OCI-LY3 (cell line): Measurements from ENCODE around the gene ZNF423.

Experiments used
- H2AFZ ChIP-seq: fragments of 200-600, 300-600 bp; shearing (Covaris generic); 2 replicates; pipeline ENCODE4 v1.6.0; 2014; ENCODE audit warnings: antibody characterized with exemption, low read depth, low read length
- H3K27ac ChIP-seq: fragments of 200-600, 300-600 bp; sonication (generic); 2 replicates; pipeline ENCODE4 v1.5.1; 2014; ENCODE audit warnings: mild to moderate bottlenecking, low read length, moderate library complexity, mixed read lengths
- H3K27me3 ChIP-seq: fragments of 200-600, 300-600 bp; sonication (generic); 2 replicates; pipeline ENCODE4 v1.6.1; 2014; ENCODE audit warnings: low read depth, low read length, mixed read lengths
- H3K36me3 ChIP-seq: fragments of 200-600, 300-600 bp; sonication (generic); replicated peaks from 2 replicates; pipeline ENCODE3; 2014; ENCODE audit warnings: low read depth, low read length, mixed read lengths
- H3K4me1 ChIP-seq: fragments of 300-600, 200-600 bp; sonication (generic); 2 replicates; pipeline ENCODE4 v1.6.1; 2014; ENCODE audit warnings: low read length, mixed read lengths
- H3K4me2 ChIP-seq: fragments of 200-600, 300-600 bp; sonication (generic); 2 replicates; pipeline ENCODE4 v1.6.1; 2014; ENCODE audit warnings: low read length, mixed read lengths
- H3K4me3 ChIP-seq: fragments of 300-600, 200-600 bp; sonication (generic); 2 replicates; pipeline ENCODE4 v1.5.1; 2014; ENCODE audit warnings: antibody characterized with exemption, mild to moderate bottlenecking, low read length, moderate library complexity
- H3K79me2 ChIP-seq: fragments of 300-600, 200-600 bp; shearing (Covaris generic); 2 replicates; pipeline ENCODE4 v1.6.1; 2014; ENCODE audit warnings: mild to moderate bottlenecking, low read length, mixed read lengths
- H3K9ac ChIP-seq: fragments of 300-600, 200-600 bp; shearing (Covaris generic); 2 replicates; pipeline ENCODE4 v1.6.0; 2014; ENCODE audit warnings: mild to moderate bottlenecking, low read length, moderate library complexity
- H3K9me3 ChIP-seq: fragments of 200-600, 300-600 bp; shearing (Covaris generic); 2 replicates; pipeline ENCODE4 v1.6.1; 2014; ENCODE audit warnings: low read length, mixed read lengths; ENCODE audit not compliant: insufficient read depth
- H4K20me1 ChIP-seq: fragments of 200-600, 300-600 bp; sonication (generic); 2 replicates; pipeline ENCODE4 v1.6.1; 2016; ENCODE audit warnings: low read length, mixed read lengths; ENCODE audit not compliant: insufficient read depth
- CTCF ChIP-seq: fragments of 200-600, 300-600 bp; sonication (generic); IDR thresholded peaks from 2 replicates; pipeline ENCODE4 v1.5.1; 2014; ENCODE audit warnings: antibody characterized with exemption, low read length, low read depth
- EZH2phosphoT487 ChIP-seq: fragments of 200-600 bp; shearing (Covaris generic); IDR thresholded peaks from 2 replicates; pipeline ENCODE4 v1.6.1; 2018; ENCODE audit warnings: antibody characterized with exemption, mixed run types, low read depth

Gene ZNF423

GRCh38 chr16:49900875-49901274, 45.0 kb upstream of the ZNF423 start:
- Histone ChIP-seq H3K9me3 (no peaks in the 10 kb centered on the region), H3K4me3 (no peak overlapping the region), H3K27ac (no peak overlapping the region), H4K20me1 (0 out of 2 replicates have a peak, but pooled peaks cover 2% of the 10 kb centered on the region), H3K36me3 (no peaks in the 10 kb centered on the region), H3K9ac (no peak overlapping the region), H3K4me2 (no peak overlapping the region), H3K4me1 (peaks cover 7% of the 10 kb centered on the region), H3K27me3 (peaks cover 11% of the 10 kb centered on the region), H3K79me2 (no peaks in the 10 kb centered on the region), H2AFZ (no peak overlapping the region)
- TF ChIP-seq CTCF (no peak), EZH2phosphoT487 (no peak)

- H3K27me3 ChIP-seq: peaks cover 11% of the 10 kb centered on the region
- no peak overlapping the region for H2AFZ ChIP-seq
- no peak overlapping the region for H3K9ac ChIP-seq
- no peak overlapping the region for H3K27ac ChIP-seq
- H3K4me1 ChIP-seq: peaks cover 7% of the 10 kb centered on the region
- no peak overlapping the region for H3K4me2 ChIP-seq
- H3K9me3 ChIP-seq: no peaks in the 10 kb centered on the region
- H3K79me2 ChIP-seq: no peaks in the 10 kb centered on the region
- no peak for TF ChIP-seq EZH2phosphoT487
- TF ChIP-seq CTCF: no peak
- H3K36me3 ChIP-seq: no peaks in the 10 kb centered on the region
- H4K20me1 ChIP-seq: no peaks in the 10 kb centered on the region
- H3K4me3 ChIP-seq: no peak overlapping the region
Observed at GRCh38 chr16:49899991-49900695, 44.2 kb upstream of the ZNF423 start.

GRCh38 chr16:49896447-49896964, 40.6 kb upstream of the ZNF423 start:
- H3K9ac ChIP-seq: no peak overlapping the region
- peaks cover 25% of the 10 kb centered on the region for H3K27me3 ChIP-seq
- no peak overlapping the region for H2AFZ ChIP-seq
- no peak for TF ChIP-seq CTCF
- TF ChIP-seq EZH2phosphoT487: no peak
- H3K4me1 ChIP-seq: no peaks in the 10 kb centered on the region
- no peaks in the 10 kb centered on the region for H3K79me2 ChIP-seq
- H3K4me2 ChIP-seq: no peak overlapping the region
- no peaks in the 10 kb centered on the region for H3K9me3 ChIP-seq
- no peaks in the 10 kb centered on the region for H3K36me3 ChIP-seq
- no peaks in the 10 kb centered on the region for H4K20me1 ChIP-seq
- no peak overlapping the region for H3K4me3 ChIP-seq
- no peak overlapping the region for H3K27ac ChIP-seq

- H3K27me3 ChIP-seq: peaks cover 26% of the 10 kb centered on the region
- no peaks in the 10 kb centered on the region for H3K4me1 ChIP-seq
- no peak overlapping the region for H3K9ac ChIP-seq
- no peaks in the 10 kb centered on the region for H3K9me3 ChIP-seq
- no peaks in the 10 kb centered on the region for H4K20me1 ChIP-seq
- no peaks in the 10 kb centered on the region for H3K36me3 ChIP-seq
- H3K4me2 ChIP-seq: no peak overlapping the region
- H3K79me2 ChIP-seq: no peaks in the 10 kb centered on the region
- no peak overlapping the region for H3K27ac ChIP-seq
- H2AFZ ChIP-seq: no peak overlapping the region
- no peak overlapping the region for H3K4me3 ChIP-seq
- TF ChIP-seq CTCF (peak; percentile 27; the same call in 1 of the 2 replicates), EZH2phosphoT487 (no peak)
Observed at GRCh38 chr16:49890876-49891275, 35.0 kb upstream of the ZNF423 start.
